Measurements from ENCODE around the gene C10orf67. TPM values are rescaled to one million over a fixed set of nuclear protein-coding genes. Genes with fewer than 3 reads are reported as not detected.

Gene C10orf67
- polyA plus RNA-seq, 1 experiment, result 0.15 TPM

DNA sequence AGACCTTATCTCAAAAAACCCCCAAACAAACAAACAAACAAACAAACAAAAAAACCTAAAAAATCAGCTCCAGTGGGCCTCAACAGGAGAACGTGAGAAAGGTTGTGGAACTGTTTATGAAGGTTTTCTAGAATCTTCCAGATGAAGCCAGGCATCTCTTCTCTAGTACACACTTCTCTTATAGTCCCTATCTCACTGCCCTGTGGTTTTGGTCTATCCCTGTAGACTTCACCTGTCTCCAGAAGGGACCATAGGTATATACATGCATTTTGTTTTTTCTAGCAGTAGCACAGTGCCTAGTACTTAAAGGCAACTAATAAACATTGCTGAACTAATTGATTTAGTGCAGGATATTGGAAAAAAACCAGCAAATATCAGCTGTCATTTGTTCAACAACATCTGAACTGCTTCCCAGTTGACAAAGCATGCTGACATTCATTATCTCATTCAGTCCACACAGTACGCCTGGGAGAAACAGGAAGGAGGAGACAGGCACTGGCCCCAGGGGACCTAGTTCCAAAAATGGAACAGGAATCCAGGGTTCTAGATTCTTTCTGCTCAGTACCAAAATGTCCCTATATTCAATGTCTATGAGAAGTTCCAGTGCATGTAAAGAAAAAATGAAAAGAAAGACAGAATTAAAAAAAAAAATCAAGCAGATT lies 59.8 kb downstream of the C10orf67 start:
- CTCF ChIA-PET, result interaction anchor here (1.1 kb wide), 1 partner anchor 10 kb away, joined by 5 read pairs; no protein-coding TSS in a partner anchor
- H3K27me3 ChIP-seq (ENCODE audit: control insufficient read depth, insufficient read depth, low read length), result no peaks in the 10 kb centered on the region
- POLR2A ChIA-PET, result no interaction called here

GRCh38 chr10:23284155-23284554 lies 60.4 kb downstream of the C10orf67 start:
- Histone ChIP-seq H3K36me3 (ENCODE audit: control insufficient read depth, insufficient read depth, low read length) (no peaks in the 10 kb centered on the region), H3K27me3 (ENCODE audit: control insufficient read depth, insufficient read depth, low read length) (no peaks in the 10 kb centered on the region), H3K4me3 (ENCODE audit: low read depth, low read length) (no peak overlapping the region)
- ChIA-PET POLR2A (no interaction called here), CTCF (no interaction called here)
- no peak for DNase-seq (ENCODE audit: low read depth)
- TF ChIP-seq CTCF (IDR thresholded peaks at IDR 0.05; ENCODE audit: insufficient read depth, low read depth, low read length), result no peak

More for the DNA sequence above, 59.8 kb downstream of the C10orf67 start:
- no peak for TF ChIP-seq CTCF (IDR thresholded peaks at IDR 0.05; ENCODE audit: insufficient read depth, low read depth, low read length)
- Histone ChIP-seq H3K4me3 (ENCODE audit: low read depth, low read length) (no peak overlapping the region), H3K36me3 (ENCODE audit: control insufficient read depth, insufficient read depth, low read length) (no peaks in the 10 kb centered on the region)
- no peak for DNase-seq (ENCODE audit: low read depth)

DNA sequence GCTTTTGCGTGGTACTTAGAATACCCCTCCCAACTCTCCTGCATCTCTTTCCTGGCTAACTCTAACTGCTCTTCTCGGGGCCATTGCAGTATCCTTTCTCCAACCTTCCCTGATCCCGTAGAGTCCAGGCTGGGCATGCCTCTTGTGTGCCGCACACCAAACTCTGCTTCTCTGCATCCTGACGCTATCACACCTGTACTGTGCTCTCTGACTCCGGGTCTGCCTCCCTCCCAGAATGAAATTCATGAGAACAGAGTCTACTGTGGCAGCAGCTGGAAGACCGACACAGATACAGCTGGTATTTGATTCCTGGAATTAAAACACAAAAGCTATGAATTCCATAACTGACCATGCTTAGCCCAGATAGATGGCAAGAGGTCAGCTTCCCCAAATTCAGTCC lies 60.9 kb downstream of the C10orf67 start:
- Histone ChIP-seq H3K4me3 (ENCODE audit: low read depth, low read length) (no peak overlapping the region), H3K36me3 (ENCODE audit: control insufficient read depth, insufficient read depth, low read length) (no peaks in the 10 kb centered on the region), H3K27me3 (ENCODE audit: control insufficient read depth, insufficient read depth, low read length) (no peaks in the 10 kb centered on the region)
- ChIA-PET CTCF (no interaction called here), POLR2A (no interaction called here)
- no peak for TF ChIP-seq CTCF (IDR thresholded peaks at IDR 0.05; ENCODE audit: insufficient read depth, low read depth, low read length)
- DNase-seq (ENCODE audit: low read depth), result no peak

DNA sequence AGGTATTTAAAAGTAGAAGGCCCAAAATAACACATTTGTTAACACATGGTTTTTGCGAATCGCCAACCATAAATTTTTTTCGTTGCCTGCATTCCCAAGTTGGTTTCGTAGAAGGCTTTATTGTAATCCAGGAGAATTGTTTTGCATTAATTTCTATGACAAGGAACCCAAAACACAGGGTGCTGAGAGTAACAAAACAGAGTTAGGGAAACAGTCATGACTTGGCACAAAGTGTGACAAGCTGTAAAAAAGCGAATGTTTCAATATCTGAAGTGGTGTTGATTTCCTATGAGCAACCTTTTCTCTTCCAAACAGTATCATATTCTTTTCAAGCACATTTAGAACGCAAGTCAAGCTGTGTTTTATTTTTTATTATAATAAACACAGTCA lies 63.6 kb downstream of the C10orf67 start:
- H3K27me3 ChIP-seq (ENCODE audit: control insufficient read depth, insufficient read depth, low read length), result no peaks in the 10 kb centered on the region
- ChIA-PET CTCF (interaction anchor here (1.3 to 1.8 kb wide), 2 partner anchors 12 to 123 kb away, joined by 3 to 6 read pairs; no protein-coding TSS in a partner anchor), POLR2A (no interaction called here)
- no peak for DNase-seq (ENCODE audit: low read depth)
- no peak for TF ChIP-seq CTCF (IDR thresholded peaks at IDR 0.05; ENCODE audit: insufficient read depth, low read depth, low read length)
- H3K36me3 ChIP-seq (ENCODE audit: control insufficient read depth, insufficient read depth, low read length), result no peaks in the 10 kb centered on the region
- H3K4me3 ChIP-seq (ENCODE audit: low read depth, low read length), result no peak overlapping the region

GRCh38 chr10:23280419-23281043 lies 64.1 kb downstream of the C10orf67 start:
- H3K27me3 ChIP-seq (ENCODE audit: control insufficient read depth, insufficient read depth, low read length), result no peaks in the 10 kb centered on the region
- ChIA-PET CTCF (interaction anchor here (1.1 to 1.8 kb wide), 2 partner anchors 12 to 14 kb away, joined by 3 to 6 read pairs; no protein-coding TSS in a partner anchor), POLR2A (no interaction called here)
- no peaks in the 10 kb centered on the region for H3K36me3 ChIP-seq (ENCODE audit: control insufficient read depth, insufficient read depth, low read length)
- DNase-seq (ENCODE audit: low read depth), result no peak
- no peak overlapping the region for H3K4me3 ChIP-seq (ENCODE audit: low read depth, low read length)
- TF ChIP-seq CTCF (IDR thresholded peaks at IDR 0.05; ENCODE audit: insufficient read depth, low read depth, low read length), result no peak
